Measurements from ENCODE around the gene MACROD2. TPM values are rescaled to one million over a fixed set of nuclear protein-coding genes. Genes with fewer than 3 reads are reported as not detected.

The MACROD2 gene
- total and polyA plus RNA-seq, 9 donors: 3.7 to 25.5 (median 7.8) TPM

DNA sequence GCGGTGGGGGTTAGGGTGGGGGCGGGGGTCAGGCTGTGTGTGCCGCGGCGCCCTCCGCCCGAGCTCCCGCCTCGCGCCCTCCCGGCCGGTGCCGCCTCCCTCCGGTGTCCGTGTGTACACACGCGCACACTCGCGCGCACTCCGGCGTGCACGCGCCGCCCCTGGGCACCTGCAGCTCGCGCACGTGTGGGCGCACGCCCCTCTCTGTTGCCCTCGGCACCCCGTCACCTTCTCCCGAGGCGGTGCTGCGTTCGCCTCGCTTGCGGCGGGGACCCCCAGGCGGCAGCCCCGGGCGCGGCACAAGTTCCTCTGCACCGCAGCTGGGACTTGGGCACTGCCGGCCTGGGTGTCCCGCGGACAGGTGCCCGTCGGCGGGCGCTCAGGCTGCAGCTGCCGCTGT, 525 bp downstream of the MACROD2 start:
- Histone ChIP-seq H3K4me1 (ENCODE audit: insufficient read depth) (no peaks in the 10 kb centered on the region), H3K36me3 (no peaks in the 10 kb centered on the region), H3K9me3 (peaks cover 2 to 4% of the 10 kb centered on the region in 2 donors), H3K4me3 (peak overlapping the region; percentile 90), H3K27me3 (no peaks in the 10 kb centered on the region), H3K27ac (no peak overlapping the region)
- DNase-seq: peak; percentile 31 to 65 (median 54)
- 1% methylated on average over 16 to 52 of the region's 52 CpGs for WGBS, 3 donors
- intact Hi-C loops (cut with DNase I): no loop called here
- no peak for TF ChIP-seq EP300 (IDR thresholded peaks at IDR 0.05)
- TF ChIP-seq, protein P1, sequence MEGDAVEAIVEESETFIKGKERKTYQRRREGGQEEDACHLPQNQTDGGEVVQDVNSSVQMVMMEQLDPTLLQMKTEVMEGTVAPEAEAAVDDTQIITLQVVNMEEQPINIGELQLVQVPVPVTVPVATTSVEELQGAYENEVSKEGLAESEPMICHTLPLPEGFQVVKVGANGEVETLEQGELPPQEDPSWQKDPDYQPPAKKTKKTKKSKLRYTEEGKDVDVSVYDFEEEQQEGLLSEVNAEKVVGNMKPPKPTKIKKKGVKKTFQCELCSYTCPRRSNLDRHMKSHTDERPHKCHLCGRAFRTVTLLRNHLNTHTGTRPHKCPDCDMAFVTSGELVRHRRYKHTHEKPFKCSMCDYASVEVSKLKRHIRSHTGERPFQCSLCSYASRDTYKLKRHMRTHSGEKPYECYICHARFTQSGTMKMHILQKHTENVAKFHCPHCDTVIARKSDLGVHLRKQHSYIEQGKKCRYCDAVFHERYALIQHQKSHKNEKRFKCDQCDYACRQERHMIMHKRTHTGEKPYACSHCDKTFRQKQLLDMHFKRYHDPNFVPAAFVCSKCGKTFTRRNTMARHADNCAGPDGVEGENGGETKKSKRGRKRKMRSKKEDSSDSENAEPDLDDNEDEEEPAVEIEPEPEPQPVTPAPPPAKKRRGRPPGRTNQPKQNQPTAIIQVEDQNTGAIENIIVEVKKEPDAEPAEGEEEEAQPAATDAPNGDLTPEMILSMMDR (IDR thresholded peaks at IDR 0.05): no peak

DNA sequence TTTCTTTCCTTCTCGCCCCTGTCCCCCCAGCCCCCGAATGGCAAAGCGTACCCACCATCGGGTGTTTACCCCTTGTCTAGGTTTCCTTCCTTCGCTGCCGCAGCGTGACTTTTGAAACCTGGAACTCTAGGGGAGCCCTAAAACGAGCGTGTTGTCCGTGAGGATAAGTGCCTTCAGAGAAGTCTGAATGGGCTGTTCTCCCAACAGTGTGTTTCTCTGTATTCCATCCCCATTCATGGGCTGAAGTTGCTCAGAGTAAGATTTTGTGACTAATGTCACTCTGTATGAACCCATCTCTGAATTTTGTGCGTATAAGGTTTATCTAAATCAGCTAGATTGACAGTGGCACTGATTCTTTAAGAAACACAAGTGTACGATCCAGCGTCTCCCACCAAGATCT, 949 bp downstream of the MACROD2 start:
- 4 to 5% (median 4%) methylated on average over 13 of the region's 13 CpGs for WGBS, 3 donors
- H3K27ac ChIP-seq: no peak overlapping the region
- H3K4me1 ChIP-seq (ENCODE audit: insufficient read depth): no peaks in the 10 kb centered on the region
- peaks cover 2 to 4% of the 10 kb centered on the region in 2 donors for H3K9me3 ChIP-seq
- peak overlapping the region; percentile 90 for H3K4me3 ChIP-seq
- no peaks in the 10 kb centered on the region for H3K36me3 ChIP-seq
- no peaks in the 10 kb centered on the region for H3K27me3 ChIP-seq
- TF ChIP-seq, protein P1 (IDR thresholded peaks at IDR 0.05): no peak
- TF ChIP-seq EP300 (IDR thresholded peaks at IDR 0.05): no peak
- no peak for TF ChIP-seq POLR2A (IDR thresholded peaks at IDR 0.05)
- no peak for DNase-seq
- intact Hi-C loops (cut with DNase I): no loop called here

DNA sequence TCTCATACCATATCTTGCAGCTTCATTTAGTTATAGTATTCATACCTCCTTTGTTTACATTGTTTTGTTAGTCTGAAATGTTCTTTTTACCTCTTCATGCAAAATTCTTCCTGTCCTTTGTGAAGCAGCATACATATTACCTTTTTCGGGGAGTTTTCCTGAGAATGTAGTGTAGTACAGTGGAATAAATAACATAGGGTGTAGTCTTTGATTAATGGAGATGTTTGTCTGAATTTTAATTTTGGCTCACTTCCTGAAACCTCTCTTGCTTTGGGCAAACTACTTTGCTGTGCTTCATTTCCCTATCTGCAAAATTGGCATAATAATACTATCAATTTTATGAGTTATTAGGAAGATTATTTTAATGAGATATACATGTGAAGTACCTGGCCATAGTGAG, 5.6 kb downstream of the MACROD2 start:
- intact Hi-C loops (cut with DNase I): no loop called here
- DNase-seq: no peak
- no peak for TF ChIP-seq POLR2A (IDR thresholded peaks at IDR 0.05)
- TF ChIP-seq, protein P1 (IDR thresholded peaks at IDR 0.05): no peak
- TF ChIP-seq EP300 (IDR thresholded peaks at IDR 0.05): no peak
- Histone ChIP-seq H3K36me3 (no peaks in the 10 kb centered on the region), H3K9me3 (no peaks in the 10 kb centered on the region), H3K27me3 (no peaks in the 10 kb centered on the region), H3K4me3 (no peak overlapping the region), H3K27ac (no peak overlapping the region), H3K4me1 (ENCODE audit: insufficient read depth) (no peaks in the 10 kb centered on the region)
- 89 to 98% (median 98%) methylated on average over 1 of the region's 1 CpG for WGBS, 3 donors

- WGBS, 3 donors: 94 to 98% (median 98%) methylated on average over 4 of the region's 4 CpGs
- intact Hi-C loops (cut with DNase I): no loop called here
- H3K9me3 ChIP-seq: no peaks in the 10 kb centered on the region
- DNase-seq: no peak
- no peaks in the 10 kb centered on the region for H3K27me3 ChIP-seq
- no peaks in the 10 kb centered on the region for H3K4me1 ChIP-seq (ENCODE audit: insufficient read depth)
- H3K4me3 ChIP-seq: no peak overlapping the region
- TF ChIP-seq, protein P1 (IDR thresholded peaks at IDR 0.05): no peak
- no peak for TF ChIP-seq EP300 (IDR thresholded peaks at IDR 0.05)
- no peak for TF ChIP-seq POLR2A (IDR thresholded peaks at IDR 0.05)
- no peaks in the 10 kb centered on the region for H3K36me3 ChIP-seq
- no peak overlapping the region for H3K27ac ChIP-seq
These were observed 10.7 kb downstream of the MACROD2 start for GRCh38 chr20:14005996-14006395.

All from ovary (tissue), 9 donors.